ENCODE measurements around the gene TULP4.
"Not testable (repeated sequence)": the region's sequence is repeated elsewhere in the genome, so short reads cannot be mapped to it uniquely, and the experiment has no call there.

The TULP4 gene

DNA sequence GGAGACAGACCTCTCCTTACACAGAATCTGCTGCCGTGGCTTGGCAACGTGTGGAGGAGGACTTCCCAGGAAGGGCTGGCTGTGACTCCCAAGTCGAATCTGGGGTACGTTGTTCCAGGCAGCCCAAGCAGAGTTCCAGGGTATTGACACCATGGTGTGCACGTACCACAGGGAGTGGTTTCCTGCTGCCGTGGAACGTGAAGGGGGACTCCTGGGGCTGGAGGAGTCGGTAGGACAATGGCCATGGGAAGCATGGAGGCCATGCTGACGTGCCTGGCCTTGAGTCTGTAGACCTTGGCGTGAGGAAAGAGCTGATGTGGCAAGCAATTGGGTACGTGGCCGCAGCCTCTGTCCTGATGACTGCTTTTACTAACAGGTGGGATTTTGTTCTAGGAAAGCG, 119.3 kb downstream of the TULP4 start:
- FAIRE-seq = no peak

DNA sequence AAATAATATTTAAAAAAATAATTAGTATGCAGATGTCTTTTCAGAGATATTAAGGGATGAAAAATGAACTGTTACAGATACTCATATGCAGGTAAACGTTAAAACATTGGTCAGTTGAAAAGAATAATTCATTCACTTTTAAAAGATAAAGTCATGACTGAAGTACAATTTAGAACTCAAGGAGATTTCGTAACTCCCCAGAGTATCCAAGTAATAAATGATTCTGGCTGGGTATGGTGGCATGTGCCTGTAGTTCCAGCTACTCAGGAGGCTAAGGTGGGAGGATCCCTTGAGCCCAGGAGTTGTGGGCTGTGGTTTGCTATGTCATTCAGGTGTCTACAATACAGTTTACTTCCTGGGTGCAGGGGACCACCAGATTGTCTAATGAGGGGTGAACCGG, 125.3 kb downstream of the TULP4 start:
- no peak for FAIRE-seq

DNA sequence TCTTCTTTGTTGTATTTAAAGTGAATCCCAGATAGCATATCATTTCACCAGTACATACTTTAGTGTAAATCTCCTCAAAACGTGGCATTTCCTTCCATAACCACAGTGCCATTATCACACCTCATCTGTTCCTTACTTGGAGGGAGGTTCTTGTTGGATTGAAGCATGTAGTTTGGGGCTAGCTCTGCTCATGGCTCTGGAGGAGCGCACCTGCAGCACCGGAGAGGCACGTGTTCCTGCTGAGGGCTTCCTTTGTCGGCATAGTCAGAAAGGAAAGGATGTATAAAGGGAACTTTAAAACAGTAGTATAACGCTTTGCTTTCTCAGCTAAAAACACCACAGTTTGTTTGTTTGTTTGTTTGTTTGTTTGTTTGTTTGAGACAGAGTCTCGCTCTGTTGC, 126.0 kb downstream of the TULP4 start:
- no peak for FAIRE-seq

DNA sequence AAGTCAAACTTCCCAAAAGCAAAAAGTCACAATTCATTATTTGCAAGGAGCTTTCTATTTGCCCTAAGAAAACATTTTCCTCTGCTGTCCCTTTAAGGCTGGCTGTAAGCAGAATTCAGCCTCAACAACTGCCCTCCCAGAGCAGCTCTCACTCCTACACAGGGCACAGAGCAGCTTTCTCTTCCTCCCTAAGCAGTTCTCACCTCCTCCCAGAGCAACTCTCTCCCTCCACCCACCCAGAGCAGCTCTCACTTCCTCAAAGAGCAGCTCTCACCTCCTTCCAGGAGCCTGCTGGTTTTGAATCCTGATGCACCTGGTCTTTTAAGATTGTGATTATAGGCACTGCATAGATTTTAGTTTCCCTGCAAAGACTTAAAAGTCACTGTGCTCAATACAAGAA, 127.0 kb downstream of the TULP4 start:
- FAIRE-seq = no peak

DNA sequence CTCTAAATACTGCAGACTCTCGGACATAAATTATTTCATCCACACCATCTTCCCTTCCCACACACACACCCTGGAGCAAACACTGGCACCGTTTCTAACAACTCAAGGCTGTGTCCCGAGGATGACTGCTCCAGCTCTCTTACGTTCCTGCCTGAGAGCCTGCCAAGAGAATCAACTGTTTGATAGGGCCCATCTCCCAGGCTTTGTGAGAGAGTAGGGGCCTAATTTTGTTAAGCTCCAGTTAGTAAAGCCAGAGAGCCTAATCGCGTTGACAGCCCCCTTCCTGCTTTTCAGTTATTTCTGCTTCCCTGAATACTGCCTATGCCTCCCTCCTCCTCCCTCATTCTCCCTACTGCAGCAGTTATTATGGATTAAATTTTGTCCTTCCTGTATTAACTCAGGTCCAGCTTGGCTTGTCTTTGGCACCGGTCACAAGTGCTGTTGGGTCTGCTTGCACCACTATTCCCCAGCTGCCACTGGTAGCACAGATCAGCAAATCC, 129.5 kb downstream of the TULP4 start:
- FAIRE-seq = no peak

DNA sequence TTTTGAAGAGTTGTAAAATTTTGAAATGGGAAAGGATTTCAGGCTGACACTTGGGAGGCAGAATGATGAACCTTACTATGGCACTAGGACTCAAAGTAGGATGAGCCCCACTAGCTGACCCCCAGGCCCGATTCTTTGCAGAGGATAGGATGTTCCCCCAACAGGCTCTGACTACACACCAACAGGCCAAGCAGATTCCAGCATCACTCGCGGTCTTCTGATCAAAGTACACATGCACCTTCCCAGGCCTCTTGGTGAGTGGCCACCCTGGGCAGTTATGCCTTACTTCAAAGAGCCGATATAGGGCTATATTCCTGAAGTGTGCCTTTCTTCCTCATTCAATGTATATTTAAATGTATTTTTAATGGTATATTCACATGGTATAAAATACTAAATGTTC, 130.0 kb downstream of the TULP4 start:
- no peak for FAIRE-seq

DNA sequence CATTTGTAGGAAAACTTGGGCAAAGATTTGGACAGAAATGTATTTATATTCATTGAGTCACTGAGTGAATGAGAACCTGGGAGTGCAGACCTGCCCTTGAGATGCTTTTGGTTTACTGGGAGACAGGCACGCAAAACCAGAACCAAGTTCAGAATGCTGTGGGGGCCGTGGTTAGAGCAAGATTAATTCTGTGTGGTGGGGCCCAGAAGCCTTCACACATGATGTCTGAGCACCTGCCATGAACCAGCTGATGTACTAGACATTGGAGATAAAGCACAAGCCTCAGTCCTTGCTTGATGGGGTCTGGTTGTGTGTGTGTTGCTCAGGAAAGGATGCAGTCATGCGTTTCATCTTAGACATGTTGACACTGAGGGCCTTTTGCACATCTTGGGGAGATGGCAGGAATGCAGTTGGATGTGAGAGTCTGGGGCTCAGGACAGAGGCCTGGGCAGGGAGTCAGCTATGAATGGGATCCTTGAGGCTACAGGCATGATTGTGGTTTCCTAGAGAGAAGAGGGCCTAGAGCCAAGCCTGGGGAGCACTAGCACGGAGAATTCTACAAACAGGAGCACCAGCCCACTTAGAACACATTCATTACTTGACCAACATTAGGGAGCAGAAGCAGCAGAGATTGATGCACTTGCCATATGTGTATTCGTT, 133.3 kb downstream of the TULP4 start:
- no peak for FAIRE-seq

DNA sequence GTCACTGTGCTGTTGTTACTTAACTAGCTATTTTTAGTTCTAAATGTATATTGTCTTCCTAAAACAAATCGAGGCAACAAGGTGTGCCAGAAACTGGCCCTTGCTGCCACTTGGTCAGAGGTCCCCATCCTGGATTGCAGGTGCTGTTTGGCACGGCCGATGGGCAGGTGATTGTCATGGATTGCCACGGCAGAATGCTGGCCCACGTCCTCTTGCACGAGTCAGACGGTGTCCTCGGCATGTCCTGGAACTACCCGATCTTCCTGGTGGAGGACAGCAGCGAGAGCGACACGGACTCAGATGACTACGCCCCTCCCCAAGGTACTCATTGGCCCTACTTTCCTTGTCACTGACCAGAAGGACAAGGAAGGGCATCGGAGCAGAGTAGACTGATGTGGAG, 136.6 kb downstream of the TULP4 start:
- no peak for FAIRE-seq

DNA sequence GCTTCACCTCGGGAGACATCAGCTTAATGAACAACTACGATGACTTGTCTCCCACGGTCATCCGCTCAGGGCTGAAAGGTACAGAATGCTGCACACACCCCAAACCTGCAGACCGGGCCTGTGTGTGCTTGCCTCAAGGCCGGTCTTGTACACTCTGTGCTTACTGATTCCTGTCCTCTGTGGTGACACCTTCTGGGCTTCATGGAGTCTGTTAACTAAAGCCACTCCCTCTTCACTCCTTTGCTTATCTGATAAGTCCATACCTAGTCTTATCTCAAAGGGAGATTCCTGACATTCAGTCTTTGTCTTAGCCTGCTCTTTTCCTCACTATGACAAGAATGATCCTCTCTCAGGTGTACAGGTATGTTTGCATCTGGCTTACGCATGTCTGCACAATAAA, 139.9 kb downstream of the TULP4 start:
- no peak for FAIRE-seq

DNA sequence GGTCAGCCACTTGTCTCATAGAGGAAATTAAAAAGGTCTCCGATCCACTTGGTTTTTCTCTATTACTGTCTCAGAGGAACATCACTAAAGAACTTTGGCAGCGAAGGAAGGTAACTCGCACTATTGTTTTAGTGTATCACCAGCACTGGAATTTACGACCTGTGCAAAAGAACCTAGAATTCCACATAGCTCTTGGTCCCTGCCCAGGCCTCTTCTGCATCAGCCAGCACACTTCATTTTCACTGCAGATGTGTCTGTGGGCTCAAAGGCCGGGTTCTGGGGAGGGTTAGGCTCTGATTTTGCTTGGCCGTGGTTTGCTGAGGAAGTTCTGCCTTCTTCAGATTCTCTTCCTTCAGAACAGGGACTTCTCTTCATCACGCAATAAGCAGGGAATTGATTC, 144.9 kb downstream of the TULP4 start:
- FAIRE-seq = no peak

DNA sequence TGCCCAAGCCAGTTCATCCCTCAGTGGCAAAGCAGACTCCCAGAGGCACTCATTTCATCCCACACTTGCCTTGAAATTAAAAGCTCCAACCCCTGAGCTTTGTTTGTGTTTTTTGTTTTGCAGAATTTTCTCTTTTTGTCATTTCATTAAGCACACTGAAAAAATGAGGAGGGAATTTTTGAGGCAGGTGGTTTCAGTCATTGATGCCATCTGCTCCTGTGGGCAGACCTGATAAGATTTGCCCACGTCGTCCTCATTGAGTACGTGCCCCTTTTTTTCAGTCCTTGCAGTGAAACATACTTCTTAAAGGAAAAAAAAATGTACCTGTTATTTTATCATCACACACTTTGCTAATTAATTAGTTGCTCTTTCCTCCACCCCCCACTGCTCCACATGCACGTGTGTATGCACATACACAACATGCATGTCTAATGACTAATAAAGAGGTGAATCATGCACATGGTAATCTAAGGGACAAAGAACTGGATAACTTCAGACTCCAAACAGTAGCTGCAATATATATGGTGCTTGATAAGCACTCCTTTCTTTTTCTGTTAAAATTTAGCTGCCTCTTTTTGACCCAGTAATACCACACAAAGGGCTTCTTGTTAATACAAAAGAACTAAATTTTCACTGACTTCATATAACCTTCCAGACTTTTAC, 145.5 kb downstream of the TULP4 start:
- no peak for FAIRE-seq

DNA sequence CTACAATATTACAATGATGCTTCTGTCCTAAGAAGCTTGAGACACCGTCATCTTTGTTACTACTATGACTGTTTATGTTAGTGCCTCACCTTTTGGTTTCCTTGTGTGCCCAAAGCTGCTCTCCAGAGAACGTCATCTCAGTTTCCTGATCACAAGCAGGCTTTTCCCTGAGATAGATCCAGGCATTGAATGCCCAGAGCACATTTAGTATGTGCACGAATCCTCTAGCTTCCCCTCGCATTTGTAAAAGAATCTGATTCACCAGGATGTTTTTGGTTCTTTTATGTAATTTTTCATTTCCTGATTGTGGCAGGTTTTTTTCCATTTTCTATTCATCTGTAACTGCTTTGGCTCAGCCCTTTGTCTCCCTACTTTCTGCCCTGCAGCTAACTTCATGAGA, 147.5 kb downstream of the TULP4 start:
- FAIRE-seq = no peak

DNA sequence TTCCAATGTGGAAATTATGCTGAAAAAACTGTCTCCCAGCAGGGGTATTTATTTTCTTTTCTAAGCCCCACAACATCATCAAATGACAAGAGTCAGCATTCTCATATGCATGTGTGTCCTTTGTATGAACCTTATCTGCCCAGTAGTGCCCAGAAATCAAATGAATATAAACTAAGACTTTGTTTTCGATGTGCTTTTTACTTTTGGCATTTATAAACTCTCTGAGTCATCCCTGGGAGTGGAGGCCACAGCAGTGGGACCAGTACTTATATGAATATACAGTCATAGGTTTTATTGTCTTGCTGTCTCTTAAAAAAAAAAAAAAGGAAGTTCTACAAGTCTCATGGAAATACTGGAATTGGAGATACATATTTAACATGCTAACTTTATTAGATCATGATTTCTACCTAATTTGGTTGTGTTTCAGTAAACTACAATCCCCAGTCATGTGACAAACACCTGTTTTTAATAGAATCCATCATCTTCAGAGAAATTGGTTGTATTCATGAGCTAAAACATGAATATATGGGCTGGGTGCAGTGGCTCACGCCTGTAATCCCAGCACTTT, 148.4 kb downstream of the TULP4 start:
- FAIRE-seq = no peak

DNA sequence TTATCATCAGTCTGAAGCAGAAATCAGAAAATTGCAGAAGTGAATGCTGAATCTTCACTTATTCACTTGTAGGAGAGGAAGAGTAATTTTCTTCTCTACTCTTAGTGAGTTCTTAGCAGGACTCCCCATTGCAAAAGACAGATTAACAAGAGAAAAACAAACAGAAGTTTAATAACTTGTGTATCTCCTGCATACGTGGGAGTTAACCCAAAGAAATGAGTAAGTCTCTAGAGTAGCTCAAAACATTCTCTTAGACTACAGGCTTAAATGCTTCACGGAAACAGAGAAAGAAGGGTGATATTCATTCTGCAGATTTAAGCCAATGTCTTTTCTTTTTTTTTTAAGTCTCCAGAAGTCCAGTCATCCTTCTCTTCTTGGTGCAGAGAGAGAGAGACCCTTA, 149.7 kb downstream of the TULP4 start:
- FAIRE-seq = no peak

DNA sequence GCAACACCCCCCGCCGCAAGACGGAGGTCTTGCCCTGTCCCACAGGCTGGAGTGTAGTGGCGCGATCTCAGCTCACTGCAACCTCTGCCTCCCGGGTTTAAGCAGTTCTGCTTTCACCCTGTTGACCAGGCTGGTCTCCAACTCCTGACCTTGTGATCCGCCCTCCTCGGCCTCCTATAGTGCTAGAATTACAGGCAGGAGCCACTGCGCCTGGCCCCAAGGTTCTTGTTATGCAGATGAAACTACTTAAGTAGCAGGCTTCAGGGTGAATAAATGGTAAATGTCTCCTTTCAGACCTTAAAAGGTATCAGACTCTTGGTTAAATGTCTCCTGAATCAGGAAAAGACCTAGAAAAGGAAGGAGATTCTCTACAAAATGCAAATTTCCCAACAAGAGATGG, 152.2 kb downstream of the TULP4 start:
- no peak for FAIRE-seq

DNA sequence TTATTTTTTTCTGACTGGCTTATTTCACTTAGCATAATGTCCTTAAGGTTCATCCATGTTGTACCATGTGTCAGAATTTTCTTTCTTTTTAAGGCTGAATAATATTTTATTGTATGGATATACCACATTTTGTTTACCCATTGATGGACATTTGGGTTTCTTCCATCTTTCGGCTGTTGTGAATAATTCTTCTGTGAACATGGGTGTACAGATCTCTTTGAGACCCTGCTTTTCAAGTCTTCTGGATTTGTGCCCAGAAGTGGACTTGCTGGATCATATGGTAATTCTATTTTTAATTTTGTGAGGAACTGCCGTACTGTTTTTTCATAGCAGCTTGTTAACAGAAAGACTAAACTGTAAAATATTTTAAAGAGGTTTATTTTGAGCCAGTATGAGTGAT, 153.0 kb downstream of the TULP4 start:
- no peak for FAIRE-seq

DNA sequence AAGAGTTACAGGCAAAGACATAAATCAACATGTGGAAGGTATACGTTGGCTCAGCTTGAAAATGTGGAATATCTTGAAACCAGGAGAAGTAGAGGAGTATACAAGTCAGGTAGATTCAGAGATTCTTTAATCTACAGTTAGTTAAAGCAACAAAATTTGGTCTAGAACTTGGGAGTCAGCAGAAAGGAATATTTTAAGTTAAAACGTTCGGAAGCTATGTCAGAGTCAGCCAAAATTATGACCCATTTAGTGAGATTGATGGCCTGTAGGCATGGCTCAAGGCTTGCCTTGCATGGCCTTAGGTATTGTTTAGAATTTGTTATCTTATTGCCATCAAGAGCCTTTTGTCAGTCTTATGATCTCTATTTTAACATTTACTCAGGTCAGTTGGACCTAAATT, 153.5 kb downstream of the TULP4 start:
- no peak for FAIRE-seq

DNA sequence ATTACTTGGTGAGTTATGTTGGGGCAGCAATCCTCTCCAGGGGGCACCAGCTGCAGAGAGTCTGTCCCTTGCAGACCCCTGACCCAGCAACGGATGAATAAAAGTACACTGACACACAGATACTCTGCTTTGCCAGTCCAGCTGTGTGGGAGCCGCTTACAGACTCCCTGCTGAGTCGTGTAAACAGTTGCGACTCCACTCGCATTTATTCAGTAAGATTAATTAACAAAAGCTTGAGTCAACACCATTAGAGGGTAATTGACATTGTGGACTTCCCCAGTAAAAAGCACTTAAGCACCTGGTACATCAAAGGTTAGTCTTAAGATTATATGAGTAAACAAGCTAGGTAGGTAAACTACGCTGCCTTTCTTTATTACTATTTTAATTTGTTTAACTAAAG, 155.7 kb downstream of the TULP4 start:
- FAIRE-seq = no peak

DNA sequence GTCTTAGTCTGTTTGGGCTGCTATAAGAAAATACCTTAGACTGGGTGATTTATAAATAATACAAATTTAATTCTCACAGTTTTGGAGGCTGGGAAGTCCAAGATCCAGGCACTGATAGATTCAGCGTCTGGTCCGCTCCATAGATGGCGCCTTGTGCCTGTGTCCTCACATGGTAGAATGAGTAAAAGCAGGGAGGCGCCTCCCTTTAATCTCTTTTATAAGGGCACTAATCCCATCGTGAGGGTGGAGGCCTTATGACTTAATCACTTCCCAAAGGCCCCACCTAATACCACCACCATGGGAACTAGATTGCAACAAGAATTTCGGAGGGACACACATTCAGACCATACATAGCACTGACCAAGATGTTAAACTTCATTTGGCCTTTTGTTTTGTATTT, 156.4 kb downstream of the TULP4 start:
- FAIRE-seq = no peak

DNA sequence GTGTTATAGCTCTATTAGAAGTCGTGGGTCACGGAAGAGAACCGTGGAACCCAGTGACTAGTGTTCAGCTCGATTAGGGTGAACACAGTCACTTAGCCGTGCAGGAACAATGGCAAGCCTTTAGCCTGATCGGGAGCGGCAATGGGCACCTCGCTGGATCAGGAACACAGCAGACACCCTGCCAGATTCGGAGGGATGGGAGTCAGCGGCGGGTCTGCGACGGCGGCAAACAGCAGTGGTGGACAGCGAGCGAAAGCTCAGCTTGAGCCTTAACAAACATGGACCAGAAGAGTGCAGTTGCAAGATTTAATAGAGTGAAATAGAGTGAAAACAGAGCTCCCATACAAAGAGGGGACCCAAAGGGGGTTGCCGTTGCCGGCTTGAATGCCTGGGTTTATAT, 157.8 kb downstream of the TULP4 start:
- not testable (repeated sequence) for FAIRE-seq

DNA sequence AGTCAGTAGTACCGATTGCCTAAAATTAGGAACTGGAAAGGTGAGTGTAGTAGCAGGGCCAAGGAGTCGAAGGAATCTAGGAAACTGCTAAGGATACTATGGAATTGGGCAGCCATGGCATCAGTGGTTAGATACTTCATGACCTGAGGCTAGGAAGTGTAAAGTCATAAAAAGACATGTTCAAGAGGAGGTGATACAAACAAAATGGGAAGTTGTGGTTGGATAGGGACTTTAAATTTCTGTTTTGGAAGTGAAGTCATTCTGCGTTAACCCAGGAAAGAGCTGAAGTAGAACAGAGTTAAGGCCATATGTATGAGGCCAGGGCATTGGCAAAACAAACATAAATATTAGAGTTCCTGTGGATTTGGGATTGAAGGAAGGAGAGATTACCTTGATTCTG, 159.1 kb downstream of the TULP4 start:
- FAIRE-seq = no peak

DNA sequence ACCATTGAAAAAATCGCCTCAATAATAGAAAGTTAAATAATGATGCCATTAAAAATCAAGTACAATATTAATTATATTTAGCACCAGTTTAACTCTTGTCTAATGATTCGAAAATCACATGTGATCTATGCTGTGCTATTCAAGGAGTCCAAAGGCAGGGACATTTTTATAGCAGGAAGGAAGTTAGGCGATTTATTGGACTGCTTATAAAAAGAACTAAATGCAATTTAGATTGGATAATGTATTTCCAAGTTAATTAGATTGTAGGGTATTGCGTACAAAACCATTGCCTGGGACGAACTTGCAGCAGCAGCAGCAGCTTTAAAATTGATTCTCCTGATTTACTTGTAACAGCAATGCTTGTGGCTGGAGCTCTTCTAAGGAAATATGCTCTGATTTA, 160.2 kb downstream of the TULP4 start:
- no peak for FAIRE-seq

DNA sequence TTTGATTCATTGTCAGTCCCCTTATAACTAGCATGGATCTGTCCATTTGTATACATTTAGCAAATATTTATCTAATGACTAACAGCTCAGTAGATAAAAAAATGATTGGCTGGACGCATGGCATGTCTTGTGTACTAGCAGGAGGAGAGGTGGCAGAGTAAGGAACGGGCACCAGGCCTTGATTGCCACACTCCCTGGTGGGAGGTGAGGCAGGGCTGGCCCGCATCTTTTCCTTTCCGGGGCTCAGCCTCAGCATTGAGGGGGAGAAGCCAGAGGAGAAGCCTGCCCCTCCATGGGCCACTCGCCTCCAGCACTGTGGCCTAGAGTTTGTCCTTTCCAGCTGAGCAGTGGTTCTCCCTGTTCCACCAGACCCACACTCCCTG, 162.7 kb downstream of the TULP4 start:
- no peak for FAIRE-seq
